ENCODE measurements around the gene UNC80.

Gene UNC80

DNA sequence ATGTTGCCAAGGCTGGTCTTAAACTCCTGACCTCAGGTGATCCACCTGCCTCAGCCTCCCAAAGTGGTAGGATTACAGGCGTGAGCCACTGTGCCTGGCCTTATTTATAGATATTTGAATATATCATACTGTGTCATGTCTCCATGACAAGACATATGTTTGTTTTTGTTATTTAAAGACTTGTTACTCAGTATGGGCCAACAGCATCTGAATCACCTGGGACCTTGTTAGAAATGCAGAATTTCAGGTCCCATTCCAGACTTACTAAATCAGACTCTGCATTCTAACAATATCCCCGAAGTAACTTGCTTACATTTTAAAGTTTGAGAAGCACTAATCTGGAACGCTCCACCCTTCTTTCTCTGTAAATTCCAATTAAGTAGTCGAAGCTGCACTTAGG lies 264.0 kb downstream of the UNC80 start:
- DNase-seq: no peak

DNA sequence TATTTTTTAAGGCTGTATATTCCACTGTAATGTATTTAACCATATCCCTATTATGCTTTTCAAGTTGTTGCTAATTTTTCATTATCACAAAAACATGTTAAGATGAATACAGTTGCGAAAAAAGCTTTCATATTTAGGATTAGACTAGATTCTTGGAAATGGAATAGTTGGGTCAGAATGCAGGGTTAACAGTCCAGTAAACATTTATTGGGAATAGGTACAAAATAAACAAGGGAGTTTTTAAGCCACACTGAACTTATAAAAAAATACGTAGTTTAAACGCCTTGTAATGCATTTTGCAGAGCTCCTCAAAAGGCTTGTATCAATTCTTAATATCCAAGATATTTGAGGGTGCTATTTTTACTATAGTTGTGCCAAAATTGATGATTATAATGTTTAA lies 266.4 kb downstream of the UNC80 start:
- no peak for DNase-seq

DNA sequence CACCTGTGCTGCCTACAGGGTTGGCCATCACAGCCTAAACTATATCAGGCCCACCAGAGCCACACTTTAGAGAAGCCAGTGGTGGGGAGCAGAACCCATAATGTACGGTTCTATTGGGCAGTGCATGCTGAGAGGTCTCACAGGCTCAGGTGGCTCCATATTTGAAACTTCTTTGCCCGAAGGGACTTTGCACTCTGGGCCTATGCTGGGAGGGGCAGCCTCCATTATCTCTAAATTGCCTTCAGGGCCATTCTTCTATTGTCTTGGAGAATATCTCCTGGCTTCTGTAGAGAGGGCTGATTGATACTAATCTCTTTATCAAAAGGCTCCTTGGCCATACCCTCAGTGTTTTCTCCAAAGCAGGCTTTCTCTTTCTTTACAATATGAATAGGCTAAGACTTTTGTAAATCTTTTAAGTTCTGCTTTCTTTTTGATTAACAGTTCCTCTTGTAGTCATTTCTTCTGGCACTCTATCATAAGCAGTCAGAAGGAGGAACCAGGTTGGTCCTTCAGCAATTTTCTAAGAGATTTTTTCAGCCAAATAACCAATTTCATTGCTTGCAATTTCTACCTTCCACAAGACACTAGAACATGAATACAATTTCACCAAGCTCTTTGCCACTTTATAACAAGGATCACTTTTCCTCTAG lies 275.3 kb downstream of the UNC80 start:
- no peak for DNase-seq

Data from activated naive CD4-positive, alpha-beta T cell treated with Interleukin-2 at 50 U/mL for 16 hours (primary cell).